Subcutaneous adipose tissue (tissue), 4 donors: ENCODE measurements around the gene MED13L. TPM values are rescaled to one million over a fixed set of nuclear protein-coding genes. Genes with fewer than 3 reads are reported as not detected.

Experiments
- CTCF ChIP-seq: fragments of 450-650 bp; IDR thresholded peaks from one replicate; pipeline ENCODE4 v1.5.1; 2016; ENCODE audit warnings: low read depth, mild to moderate bottlenecking, control low read depth, antibody characterized with exemption, moderate library complexity
- total RNA-seq, 4 donors: library from RNA; depleted of rRNA; stranded (reverse); fragments of >200 nt; gene quantifications; one replicate each; pipeline ENCODE4 v1.1.0, GENCODE V29; 2016

MED13L gene
- total RNA-seq, 4 donors from 2014 or later = 164 to 285 (median 225) TPM

GRCh38 chr12:116177017-116177416, 100.5 kb downstream of the MED13L start:
- no peak for TF ChIP-seq CTCF

DNA sequence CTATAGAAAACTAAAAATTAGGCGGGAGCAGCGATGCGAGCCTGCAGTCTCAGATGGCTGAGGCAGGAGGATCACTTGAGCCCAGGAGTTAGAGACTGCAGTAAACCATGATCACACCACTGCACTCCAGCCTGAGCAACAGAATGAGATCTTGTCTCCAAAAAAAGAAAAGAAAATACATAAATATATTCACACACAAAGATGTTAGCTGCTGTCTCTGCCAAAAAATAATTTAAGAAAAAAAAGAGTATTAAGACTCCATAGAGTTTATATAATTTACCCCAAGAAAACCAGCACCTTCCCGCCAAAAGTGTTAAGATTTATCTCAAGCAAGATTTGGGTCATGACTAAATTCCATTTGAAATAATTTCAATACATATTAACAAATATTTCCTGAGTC, 102.6 kb downstream of the MED13L start:
- TF ChIP-seq CTCF = no peak

DNA sequence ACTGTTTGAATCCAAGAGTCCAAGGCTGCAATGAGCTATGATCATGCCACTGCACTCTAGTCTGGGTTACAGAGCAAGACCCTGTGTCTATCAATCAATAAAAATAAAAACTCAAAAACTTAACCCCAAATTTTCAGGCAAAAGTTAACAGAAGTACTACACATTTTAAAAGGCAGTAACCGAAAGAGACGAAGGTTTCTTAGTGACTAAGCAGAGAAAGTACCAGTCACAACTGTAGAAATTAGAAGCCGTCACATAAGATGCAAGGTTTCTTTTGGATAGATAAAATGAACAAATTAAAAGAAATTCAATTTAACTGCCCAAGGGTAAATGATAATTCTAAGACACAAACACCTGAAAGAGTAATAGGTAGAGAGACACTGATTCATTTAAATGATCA, 103.5 kb downstream of the MED13L start:
- TF ChIP-seq CTCF = no peak

GRCh38 chr12:116172224-116172849, 105.2 kb downstream of the MED13L start:
- TF ChIP-seq CTCF = no peak

DNA sequence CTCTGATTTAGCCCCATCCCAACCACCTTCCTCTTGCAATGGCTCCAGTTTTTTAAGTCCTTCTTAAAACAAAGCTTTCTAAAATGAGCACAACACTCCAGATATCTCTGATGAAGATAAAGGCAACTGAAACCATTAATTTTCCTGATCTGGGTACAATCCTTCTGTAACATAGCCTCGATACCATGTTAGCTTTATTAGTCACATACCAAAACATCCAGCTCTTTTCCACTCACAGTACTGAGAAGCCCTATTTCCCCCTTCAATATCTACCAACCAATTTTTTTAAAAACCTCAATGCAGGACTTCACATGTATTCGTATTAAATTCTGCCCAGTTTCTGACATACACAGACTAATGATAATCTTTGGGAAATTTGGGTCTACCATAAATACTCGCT, 105.9 kb downstream of the MED13L start:
- TF ChIP-seq CTCF = no peak

DNA sequence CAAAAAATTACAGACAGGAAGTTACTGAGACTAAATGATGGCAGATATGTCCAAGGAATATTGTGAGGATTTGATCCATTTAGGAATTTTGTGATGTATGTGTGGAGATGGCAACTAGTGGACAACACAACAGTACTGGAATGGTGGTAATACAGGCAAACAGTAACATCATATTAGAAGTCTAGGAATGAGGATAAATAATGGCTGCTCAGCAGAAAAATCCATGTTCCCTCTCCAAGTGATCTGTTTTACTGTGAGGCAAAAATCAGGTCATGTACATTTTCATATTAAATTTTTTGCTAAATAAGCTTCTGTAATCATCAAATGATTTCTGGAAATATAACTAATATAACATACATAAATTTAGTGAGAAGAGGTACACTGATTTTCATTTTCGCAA, 108.4 kb downstream of the MED13L start:
- no peak for TF ChIP-seq CTCF

GRCh38 chr12:116166306-116166705, 111.2 kb downstream of the MED13L start:
- no peak for TF ChIP-seq CTCF
